ENCODE results near the gene ALDH1A2.

The ALDH1A2 gene

DNA sequence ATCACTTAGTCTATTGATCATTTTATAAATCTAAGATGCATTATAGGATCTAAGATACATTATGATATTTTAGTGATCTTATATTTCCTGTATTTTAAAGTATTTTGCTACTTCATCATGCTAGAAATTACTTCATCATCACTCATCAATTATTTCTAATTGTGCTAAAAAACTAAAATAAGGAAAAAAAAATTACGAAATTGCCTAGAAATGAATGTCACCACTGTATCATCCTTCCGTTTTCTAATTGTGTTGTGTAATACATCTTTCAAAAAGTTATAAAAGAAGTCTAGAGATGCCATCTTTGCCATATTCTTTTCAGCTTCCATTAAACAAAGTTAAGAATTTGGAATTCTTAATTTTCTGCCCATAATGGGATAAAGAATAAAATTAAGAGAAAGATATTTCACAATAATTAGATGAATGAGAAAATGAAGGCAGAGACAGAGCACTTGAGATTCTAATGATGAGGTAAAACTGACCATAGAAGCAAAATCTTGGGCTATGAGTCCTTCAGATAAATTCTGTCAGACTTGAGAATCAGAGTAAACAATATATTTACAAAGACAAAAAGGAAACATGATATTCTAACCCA is 48.8 kb downstream of the ALDH1A2 start:
- Histone ChIP-seq H3K18ac (ENCODE audit: low read length) (no peak overlapping the region), H3K4ac (ENCODE audit: low read depth, low read length) (no peak overlapping the region), H3K79me2 (ENCODE audit: control insufficient read depth, insufficient read depth, low read length) (no peaks in the 10 kb centered on the region), H3K23ac (ENCODE audit: low read length) (no peak overlapping the region), H2BK5ac (ENCODE audit: low read length) (no peak overlapping the region), H2BK120ac (ENCODE audit: low read depth, low read length) (no peak overlapping the region), H3K4me1 (ENCODE audit: control insufficient read depth, low read depth, low read length) (no peaks in the 10 kb centered on the region), H2AK5ac (ENCODE audit: low read length) (no peak overlapping the region), H2BK15ac (replicated peaks; ENCODE audit: low read depth) (no peak overlapping the region), H4K8ac (ENCODE audit: low read depth, low read length) (no peak overlapping the region), H3K27me3 (ENCODE audit: insufficient read depth, low read length, poor library complexity) (no peaks in the 10 kb centered on the region), H3K36me3 (ENCODE audit: control insufficient read depth, insufficient read depth, low read length) (no peaks in the 10 kb centered on the region), H3K9ac (ENCODE audit: low read length) (no peak overlapping the region), H3K79me1 (ENCODE audit: low read length) (no peaks in the 10 kb centered on the region), H3K27ac (ENCODE audit: low read depth, low read length) (no peak overlapping the region), H3K56ac (ENCODE audit: low read length) (no peak overlapping the region), H3K4me3 (ENCODE audit: low read length) (no peak overlapping the region), H3K4me2 (ENCODE audit: low read length) (no peak overlapping the region), H4K5ac (ENCODE audit: low read length) (no peak overlapping the region)
- DNase-seq = no peak
- no CpG with 5 or more reads among the region's 2 CpGs for WGBS (ENCODE audit: extremely low coverage, insufficient coverage, low lambda C conversion rate)

DNA sequence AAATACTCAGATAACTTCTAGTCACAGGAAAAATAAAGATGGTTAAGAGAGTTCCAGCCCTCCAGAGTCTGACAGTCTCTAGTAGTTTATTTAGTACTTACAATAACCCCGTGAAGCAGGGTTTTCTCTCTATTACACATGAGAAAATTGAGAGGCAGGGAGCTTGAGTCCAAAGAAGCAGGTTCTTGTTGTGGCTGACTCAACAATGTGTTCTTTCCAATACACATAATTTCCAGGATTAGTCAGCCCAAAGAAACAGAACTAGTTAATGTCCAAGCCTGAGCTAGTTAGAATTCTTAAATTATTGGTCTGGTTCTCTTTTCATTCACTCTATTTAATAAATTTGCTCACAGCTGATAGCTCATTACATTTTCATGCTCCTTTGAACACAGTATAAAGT is 49.9 kb downstream of the ALDH1A2 start:
- Histone ChIP-seq H3K18ac (ENCODE audit: low read length) (no peak overlapping the region), H2BK15ac (replicated peaks; ENCODE audit: low read depth) (no peak overlapping the region), H2BK120ac (ENCODE audit: low read depth, low read length) (no peak overlapping the region), H3K4ac (ENCODE audit: low read depth, low read length) (no peak overlapping the region), H3K79me1 (ENCODE audit: low read length) (no peaks in the 10 kb centered on the region), H3K4me3 (ENCODE audit: low read length) (no peak overlapping the region), H3K36me3 (ENCODE audit: control insufficient read depth, insufficient read depth, low read length) (no peaks in the 10 kb centered on the region), H3K27me3 (ENCODE audit: insufficient read depth, low read length, poor library complexity) (peaks cover 2% of the 10 kb centered on the region), H2BK5ac (ENCODE audit: low read length) (no peak overlapping the region), H3K23ac (ENCODE audit: low read length) (no peak overlapping the region), H4K8ac (ENCODE audit: low read depth, low read length) (no peak overlapping the region), H3K4me2 (ENCODE audit: low read length) (no peak overlapping the region), H3K56ac (ENCODE audit: low read length) (no peak overlapping the region), H3K9ac (ENCODE audit: low read length) (no peak overlapping the region), H4K5ac (ENCODE audit: low read length) (no peak overlapping the region), H3K27ac (ENCODE audit: low read depth, low read length) (no peak overlapping the region), H2AK5ac (ENCODE audit: low read length) (no peak overlapping the region), H3K4me1 (ENCODE audit: control insufficient read depth, low read depth, low read length) (no peaks in the 10 kb centered on the region), H3K79me2 (ENCODE audit: control insufficient read depth, insufficient read depth, low read length) (no peaks in the 10 kb centered on the region)
- no peak for DNase-seq
- no CpG with 5 or more reads among the region's 1 CpG for WGBS (ENCODE audit: extremely low coverage, insufficient coverage, low lambda C conversion rate)

DNA sequence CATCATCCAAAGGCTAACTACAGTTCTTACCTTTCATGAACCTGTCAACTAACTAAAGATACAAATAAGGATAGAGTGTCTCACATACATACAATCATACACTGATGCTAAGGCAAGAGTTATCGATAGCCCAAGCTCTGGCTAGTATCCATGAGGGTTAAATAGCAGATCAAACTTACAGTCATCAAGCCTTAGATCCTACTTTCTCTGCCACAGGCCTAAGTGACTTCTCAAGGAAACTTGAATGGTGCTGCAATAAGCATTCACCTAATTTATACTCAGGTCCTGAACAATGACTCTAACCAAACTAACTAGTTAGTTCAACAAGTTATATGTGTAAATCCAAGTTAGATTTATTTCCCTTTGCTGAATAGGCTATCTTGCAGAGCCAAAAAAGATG is 51.0 kb downstream of the ALDH1A2 start:
- no CpG with 5 or more reads among the region's 1 CpG for WGBS (ENCODE audit: extremely low coverage, insufficient coverage, low lambda C conversion rate)
- no peak overlapping the region for H3K4me2 ChIP-seq (ENCODE audit: low read length)
- H2AK5ac ChIP-seq (ENCODE audit: low read length) = no peak overlapping the region
- no peak overlapping the region for H3K23ac ChIP-seq (ENCODE audit: low read length)
- no peak for DNase-seq
- no peak overlapping the region for H3K27ac ChIP-seq (ENCODE audit: low read depth, low read length)
- no peak overlapping the region for H3K18ac ChIP-seq (ENCODE audit: low read length)
- H3K79me2 ChIP-seq (ENCODE audit: control insufficient read depth, insufficient read depth, low read length) = no peaks in the 10 kb centered on the region
- no peak overlapping the region for H2BK15ac ChIP-seq (replicated peaks; ENCODE audit: low read depth)
- no peak overlapping the region for H3K56ac ChIP-seq (ENCODE audit: low read length)
- H3K9ac ChIP-seq (ENCODE audit: low read length) = no peak overlapping the region
- H4K8ac ChIP-seq (ENCODE audit: low read depth, low read length) = no peak overlapping the region
- H3K4me3 ChIP-seq (ENCODE audit: low read length) = no peak overlapping the region
- H2BK120ac ChIP-seq (ENCODE audit: low read depth, low read length) = no peak overlapping the region
- no peaks in the 10 kb centered on the region for H3K79me1 ChIP-seq (ENCODE audit: low read length)
- H4K5ac ChIP-seq (ENCODE audit: low read length) = no peak overlapping the region
- no peak overlapping the region for H2BK5ac ChIP-seq (ENCODE audit: low read length)
- H3K27me3 ChIP-seq (ENCODE audit: insufficient read depth, low read length, poor library complexity) = peaks cover 2% of the 10 kb centered on the region
- no peaks in the 10 kb centered on the region for H3K4me1 ChIP-seq (ENCODE audit: control insufficient read depth, low read depth, low read length)
- no peak overlapping the region for H3K4ac ChIP-seq (ENCODE audit: low read depth, low read length)
- no peaks in the 10 kb centered on the region for H3K36me3 ChIP-seq (ENCODE audit: control insufficient read depth, insufficient read depth, low read length)

DNA sequence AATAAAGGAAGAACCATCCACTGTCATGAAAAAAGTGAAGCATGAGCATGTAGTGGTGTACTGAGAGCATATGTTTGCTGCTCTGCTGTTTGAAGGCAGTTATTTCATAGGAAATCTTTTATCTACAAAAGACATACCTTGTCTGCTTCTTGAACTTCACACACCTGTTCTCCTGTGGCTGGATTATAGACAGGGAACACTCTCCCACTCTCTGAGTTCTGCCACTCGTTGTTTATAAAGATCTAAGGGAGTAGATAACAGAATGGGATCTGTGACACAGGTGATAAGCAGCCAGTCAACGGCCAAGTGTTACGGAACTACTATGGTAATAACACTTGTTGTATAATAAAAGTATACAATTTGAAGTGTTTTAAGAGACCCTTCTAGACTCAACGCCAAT is 51.5 kb downstream of the ALDH1A2 start:
- no peak overlapping the region for H2BK120ac ChIP-seq (ENCODE audit: low read depth, low read length)
- no peaks in the 10 kb centered on the region for H3K36me3 ChIP-seq (ENCODE audit: control insufficient read depth, insufficient read depth, low read length)
- H3K79me1 ChIP-seq (ENCODE audit: low read length) = no peaks in the 10 kb centered on the region
- H3K27ac ChIP-seq (ENCODE audit: low read depth, low read length) = no peak overlapping the region
- H4K5ac ChIP-seq (ENCODE audit: low read length) = no peak overlapping the region
- H2BK5ac ChIP-seq (ENCODE audit: low read length) = no peak overlapping the region
- no peak overlapping the region for H3K4me3 ChIP-seq (ENCODE audit: low read length)
- no peak for DNase-seq
- H3K23ac ChIP-seq (ENCODE audit: low read length) = no peak overlapping the region
- no peak overlapping the region for H3K4ac ChIP-seq (ENCODE audit: low read depth, low read length)
- no peak overlapping the region for H3K4me2 ChIP-seq (ENCODE audit: low read length)
- no peak overlapping the region for H3K18ac ChIP-seq (ENCODE audit: low read length)
- H4K8ac ChIP-seq (ENCODE audit: low read depth, low read length) = no peak overlapping the region
- H3K79me2 ChIP-seq (ENCODE audit: control insufficient read depth, insufficient read depth, low read length) = no peaks in the 10 kb centered on the region
- peaks cover 2% of the 10 kb centered on the region for H3K27me3 ChIP-seq (ENCODE audit: insufficient read depth, low read length, poor library complexity)
- no peak overlapping the region for H3K9ac ChIP-seq (ENCODE audit: low read length)
- H2BK15ac ChIP-seq (replicated peaks; ENCODE audit: low read depth) = no peak overlapping the region
- no peaks in the 10 kb centered on the region for H3K4me1 ChIP-seq (ENCODE audit: control insufficient read depth, low read depth, low read length)
- no peak overlapping the region for H2AK5ac ChIP-seq (ENCODE audit: low read length)
- no CpG with 5 or more reads among the region's 4 CpGs for WGBS (ENCODE audit: extremely low coverage, insufficient coverage, low lambda C conversion rate)
- H3K56ac ChIP-seq (ENCODE audit: low read length) = no peak overlapping the region

DNA sequence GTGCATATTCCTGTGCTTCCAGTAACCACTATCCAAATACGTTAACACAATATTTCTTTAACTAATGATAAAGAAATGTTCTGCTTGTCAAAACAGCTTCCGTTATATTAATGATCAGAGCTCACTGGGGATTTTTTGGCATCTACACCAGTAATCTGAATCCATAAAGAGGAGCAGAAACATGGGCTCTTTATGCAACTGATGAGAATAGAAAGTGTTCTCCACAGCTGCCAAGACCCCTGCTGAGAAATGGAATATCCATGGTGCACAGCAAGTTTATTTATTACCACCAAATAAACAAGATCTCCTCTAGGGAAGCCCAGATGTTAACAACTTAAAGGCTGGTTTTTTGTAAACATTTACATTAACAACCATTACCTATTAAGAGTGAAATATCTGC is 54.5 kb downstream of the ALDH1A2 start:
- no peak overlapping the region for H4K5ac ChIP-seq (ENCODE audit: low read length)
- DNase-seq = no peak
- no peak overlapping the region for H3K4me2 ChIP-seq (ENCODE audit: low read length)
- no peak overlapping the region for H3K56ac ChIP-seq (ENCODE audit: low read length)
- H3K27me3 ChIP-seq (ENCODE audit: insufficient read depth, low read length, poor library complexity) = peaks cover 2% of the 10 kb centered on the region
- H3K23ac ChIP-seq (ENCODE audit: low read length) = no peak overlapping the region
- no peaks in the 10 kb centered on the region for H3K79me2 ChIP-seq (ENCODE audit: control insufficient read depth, insufficient read depth, low read length)
- no peak overlapping the region for H3K27ac ChIP-seq (ENCODE audit: low read depth, low read length)
- H3K4ac ChIP-seq (ENCODE audit: low read depth, low read length) = no peak overlapping the region
- H2BK5ac ChIP-seq (ENCODE audit: low read length) = no peak overlapping the region
- H3K18ac ChIP-seq (ENCODE audit: low read length) = no peak overlapping the region
- H3K9ac ChIP-seq (ENCODE audit: low read length) = no peak overlapping the region
- H3K4me1 ChIP-seq (ENCODE audit: control insufficient read depth, low read depth, low read length) = no peaks in the 10 kb centered on the region
- H3K79me1 ChIP-seq (ENCODE audit: low read length) = no peaks in the 10 kb centered on the region
- H2AK5ac ChIP-seq (ENCODE audit: low read length) = no peak overlapping the region
- no peak overlapping the region for H2BK15ac ChIP-seq (replicated peaks; ENCODE audit: low read depth)
- H4K8ac ChIP-seq (ENCODE audit: low read depth, low read length) = no peak overlapping the region
- WGBS (ENCODE audit: extremely low coverage, insufficient coverage, low lambda C conversion rate) = no CpG with 5 or more reads among the region's 2 CpGs
- H3K36me3 ChIP-seq (ENCODE audit: control insufficient read depth, insufficient read depth, low read length) = no peaks in the 10 kb centered on the region
- no peak overlapping the region for H2BK120ac ChIP-seq (ENCODE audit: low read depth, low read length)
- H3K4me3 ChIP-seq (ENCODE audit: low read length) = no peak overlapping the region

DNA sequence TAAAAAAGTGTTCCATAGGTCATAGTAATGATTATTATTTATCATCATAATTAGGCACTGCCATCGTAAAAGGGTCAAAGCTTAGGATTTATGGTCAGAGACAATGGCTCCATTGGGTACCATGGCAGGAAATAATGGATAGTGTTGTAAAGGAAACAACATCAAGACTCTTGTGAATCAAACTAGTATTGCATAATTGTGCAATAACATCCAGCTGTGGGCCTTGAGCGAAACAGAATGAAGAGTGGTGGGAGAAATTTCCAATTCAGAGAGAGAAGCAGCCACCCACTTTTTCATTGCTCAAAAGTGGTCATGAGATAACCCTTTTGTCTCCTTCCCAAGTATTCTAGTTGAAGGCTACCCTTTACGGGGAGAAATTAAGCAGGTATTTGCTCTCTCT is 61.7 kb downstream of the ALDH1A2 start:
- DNase-seq = no peak
- no peaks in the 10 kb centered on the region for H3K79me1 ChIP-seq (ENCODE audit: low read length)
- H3K4ac ChIP-seq (ENCODE audit: low read depth, low read length) = no peak overlapping the region
- H3K36me3 ChIP-seq (ENCODE audit: control insufficient read depth, insufficient read depth, low read length) = no peaks in the 10 kb centered on the region
- H2BK5ac ChIP-seq (ENCODE audit: low read length) = no peak overlapping the region
- H3K9ac ChIP-seq (ENCODE audit: low read length) = no peak overlapping the region
- no peak overlapping the region for H3K4me2 ChIP-seq (ENCODE audit: low read length)
- no peak overlapping the region for H4K8ac ChIP-seq (ENCODE audit: low read depth, low read length)
- no peaks in the 10 kb centered on the region for H3K79me2 ChIP-seq (ENCODE audit: control insufficient read depth, insufficient read depth, low read length)
- H3K56ac ChIP-seq (ENCODE audit: low read length) = no peak overlapping the region
- no peak overlapping the region for H2BK15ac ChIP-seq (replicated peaks; ENCODE audit: low read depth)
- no CpG with 5 or more reads among the region's 3 CpGs for WGBS (ENCODE audit: extremely low coverage, insufficient coverage, low lambda C conversion rate)
- H3K4me3 ChIP-seq (ENCODE audit: low read length) = no peak overlapping the region
- no peaks in the 10 kb centered on the region for H3K27me3 ChIP-seq (ENCODE audit: insufficient read depth, low read length, poor library complexity)
- H3K27ac ChIP-seq (ENCODE audit: low read depth, low read length) = no peak overlapping the region
- H4K5ac ChIP-seq (ENCODE audit: low read length) = no peak overlapping the region
- H3K18ac ChIP-seq (ENCODE audit: low read length) = no peak overlapping the region
- H3K4me1 ChIP-seq (ENCODE audit: control insufficient read depth, low read depth, low read length) = no peaks in the 10 kb centered on the region
- H2AK5ac ChIP-seq (ENCODE audit: low read length) = no peak overlapping the region
- no peak overlapping the region for H3K23ac ChIP-seq (ENCODE audit: low read length)
- H2BK120ac ChIP-seq (ENCODE audit: low read depth, low read length) = no peak overlapping the region

All from mesendoderm (in vitro differentiated cells).